Measurements from ENCODE around the gene TPBGL. TPM values are rescaled to one million over a fixed set of nuclear protein-coding genes. Genes with fewer than 3 reads are reported as not detected.

The TPBGL gene
- total and polyA plus RNA-seq, 3 experiments from 2014 or later = 0.09 to 0.23 TPM; not detected in 1

DNA sequence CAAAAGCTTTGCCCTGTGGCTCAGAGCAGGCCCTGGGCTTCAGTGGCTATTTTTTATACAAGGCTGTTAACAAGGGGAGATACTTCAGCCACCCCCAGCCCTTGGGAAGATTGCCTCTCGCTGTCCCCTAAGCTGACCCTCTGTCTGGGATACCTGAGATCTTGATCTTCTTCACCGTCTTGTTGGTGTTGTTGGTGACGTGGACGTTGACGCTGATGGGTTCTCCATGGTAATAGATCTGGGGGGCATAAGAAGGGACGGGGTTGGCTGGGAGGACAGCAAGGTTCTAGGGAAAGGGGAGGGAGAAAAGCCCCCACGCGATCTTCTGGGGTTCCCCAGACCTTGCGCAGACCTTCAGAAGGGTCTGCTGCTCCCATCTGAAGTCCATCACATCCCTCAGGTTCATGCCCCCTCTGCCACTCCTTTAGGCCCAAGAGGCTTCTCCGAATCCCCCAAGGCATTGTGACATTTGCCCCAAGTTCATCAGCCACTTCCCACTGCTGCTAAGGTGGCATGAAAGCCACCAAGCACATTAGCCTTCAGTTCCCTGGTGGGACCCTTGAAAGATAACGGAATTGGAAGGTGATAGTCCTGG lies 36.7 kb downstream of the TPBGL start:
- peaks cover 8% of the 10 kb centered on the region for H3K36me3 ChIP-seq (ENCODE audit: insufficient read depth, low read length)

DNA sequence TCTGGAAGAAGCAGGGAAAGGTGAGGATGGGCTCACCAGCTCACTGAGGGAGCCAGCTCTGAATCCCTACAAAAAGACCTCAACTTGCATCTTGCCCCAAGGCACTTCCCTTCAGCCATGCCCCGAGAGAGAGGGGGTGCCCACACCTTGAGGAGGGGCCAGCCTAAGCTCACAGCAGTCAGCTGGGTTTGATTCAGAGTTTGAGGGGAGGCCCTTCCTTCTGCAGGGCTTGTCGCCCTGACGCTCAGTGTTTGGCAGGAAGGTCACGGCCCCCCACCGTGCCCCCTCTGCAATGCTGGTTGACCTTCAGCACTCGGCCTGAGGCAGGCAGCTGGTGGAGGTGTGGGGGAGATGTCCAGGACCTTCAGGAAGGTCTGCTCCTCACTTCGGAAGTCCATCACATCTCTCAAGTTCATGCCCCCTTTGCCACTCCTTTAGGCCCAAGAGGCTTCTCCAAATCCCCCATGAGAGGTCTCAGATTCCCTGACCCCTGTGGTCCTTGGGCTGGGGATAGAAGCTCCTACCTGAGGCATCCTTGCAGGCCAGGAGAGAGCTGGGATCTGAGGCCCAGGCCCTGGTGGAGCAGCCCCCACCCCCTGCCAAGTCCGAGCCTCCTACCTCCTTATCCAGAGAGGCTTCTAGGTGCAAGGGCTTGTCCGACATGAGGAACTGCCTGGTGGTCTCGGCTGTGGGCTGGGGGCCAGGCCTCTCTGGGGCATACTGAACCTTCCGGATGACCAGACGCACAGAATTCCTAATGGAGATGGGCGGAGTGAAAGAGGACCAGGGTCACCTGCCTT lies 37.6 kb downstream of the TPBGL start:
- H3K9me3 Mint-ChIP-seq = no peaks in the 10 kb centered on the region

More for the DNA sequence above, 36.7 kb downstream of the TPBGL start:
- H3K4me1 Mint-ChIP-seq = peaks cover 51 to 64% (median 62%) of the 10 kb centered on the region in 3 donors
- H3K36me3 Mint-ChIP-seq = peaks cover 12 to 40% (median 22%) of the 10 kb centered on the region in 3 donors
- H3K27me3 Mint-ChIP-seq = no peaks in the 10 kb centered on the region
- no peaks in the 10 kb centered on the region for H3K9me3 ChIP-seq (ENCODE audit: low read length)
- DNase-seq = peak in 1 of 5 donors; percentile 21
- H3K4me3 ChIP-seq (ENCODE audit: low read length) = peak overlapping the region; percentile 21
- H3K4me1 ChIP-seq (ENCODE audit: insufficient read depth, low read length) = peaks cover 63% of the 10 kb centered on the region
- H3K27ac Mint-ChIP-seq = peak overlapping the region; percentile 89 to 98 (median 97)
- no peaks in the 10 kb centered on the region for H3K9me3 Mint-ChIP-seq
- H3K27me3 ChIP-seq (ENCODE audit: insufficient read depth, low read length, poor library complexity, severe bottlenecking) = no peaks in the 10 kb centered on the region
- H3K27ac ChIP-seq (ENCODE audit: low read depth, low read length) = peak overlapping the region; percentile 42
- H3K4me3 Mint-ChIP-seq = peak overlapping the region in 1 of 7 donors; percentile 90
- ChIA-PET POLR2A (interaction anchor here (1.3 kb wide), 1 partner anchor 123 kb away, joined by 4 read pairs; no protein-coding TSS in a partner anchor), CTCF (interaction anchor here (0.8 to 16.2 kb wide), 14 partner anchors 29 to 282 kb away, joined by 3 to 325 read pairs (median 4); partner anchors contain the start of genes ARRB1 and TPBGL)

GRCh38 chr11:75279273-75279672 lies 38.7 kb downstream of the TPBGL start:
- peak in 1 of 5 donors; percentile 16 for DNase-seq
- Histone ChIP-seq H3K36me3 (ENCODE audit: insufficient read depth, low read length) (peaks cover 5% of the 10 kb centered on the region), H3K4me3 (ENCODE audit: low read length) (no peak overlapping the region), H3K4me1 (ENCODE audit: insufficient read depth, low read length) (peaks cover 44% of the 10 kb centered on the region), H3K27me3 (ENCODE audit: insufficient read depth, low read length, poor library complexity, severe bottlenecking) (no peaks in the 10 kb centered on the region), H3K27ac (ENCODE audit: low read depth, low read length) (no peak overlapping the region), H3K9me3 (ENCODE audit: low read length) (no peaks in the 10 kb centered on the region)
- H3K9me3 Mint-ChIP-seq = no peaks in the 10 kb centered on the region
- peaks cover 12 to 46% (median 22%) of the 10 kb centered on the region in 3 donors for H3K36me3 Mint-ChIP-seq
- H3K4me1 Mint-ChIP-seq = peaks cover 38 to 46% (median 45%) of the 10 kb centered on the region in 3 donors
- CTCF ChIA-PET = interaction anchor here (0.8 to 16.2 kb wide), 27 partner anchors 8 to 256 kb away, joined by 3 to 325 read pairs (median 5); partner anchors contain the start of genes ARRB1, RPS3 and TPBGL
- no peaks in the 10 kb centered on the region for H3K27me3 Mint-ChIP-seq
- POLR2A ChIA-PET = interaction anchor here (1.5 to 1.6 kb wide), 2 partner anchors 73 to 121 kb away, joined by 5 to 6 read pairs; no protein-coding TSS in a partner anchor
- peak overlapping the region in 1 of 7 donors; percentile 48 for H3K4me3 Mint-ChIP-seq
- peak overlapping the region in 4 of 8 donors; percentile 73 to 92 (median 86) for H3K27ac Mint-ChIP-seq

More for the DNA sequence above, 37.6 kb downstream of the TPBGL start:
- no peak overlapping the region for H3K4me3 ChIP-seq (ENCODE audit: low read length)
- POLR2A ChIA-PET = interaction anchor here (1.3 kb wide), 1 partner anchor 122 kb away, joined by 4 read pairs; no protein-coding TSS in a partner anchor
- peaks cover 5% of the 10 kb centered on the region for H3K36me3 ChIP-seq (ENCODE audit: insufficient read depth, low read length)
- no peaks in the 10 kb centered on the region for H3K27me3 Mint-ChIP-seq
- peak overlapping the region; percentile 89 to 98 (median 97) for H3K27ac Mint-ChIP-seq
- H3K4me3 Mint-ChIP-seq = no peak overlapping the region
- H3K27me3 ChIP-seq (ENCODE audit: insufficient read depth, low read length, poor library complexity, severe bottlenecking) = no peaks in the 10 kb centered on the region
- no peaks in the 10 kb centered on the region for H3K9me3 ChIP-seq (ENCODE audit: low read length)
- H3K4me1 ChIP-seq (ENCODE audit: insufficient read depth, low read length) = peaks cover 54% of the 10 kb centered on the region
- CTCF ChIA-PET = interaction anchor here (1.1 to 16.2 kb wide), 6 partner anchors 10 to 254 kb away, joined by 3 to 325 read pairs (median 11); no protein-coding TSS in a partner anchor
- H3K4me1 Mint-ChIP-seq = peaks cover 46 to 56% (median 55%) of the 10 kb centered on the region in 3 donors
- H3K36me3 Mint-ChIP-seq = peaks cover 12 to 43% (median 22%) of the 10 kb centered on the region in 3 donors
- peak in 1 of 5 donors; percentile 35 for DNase-seq
- peak overlapping the region; percentile 6 for H3K27ac ChIP-seq (ENCODE audit: low read depth, low read length)

DNA sequence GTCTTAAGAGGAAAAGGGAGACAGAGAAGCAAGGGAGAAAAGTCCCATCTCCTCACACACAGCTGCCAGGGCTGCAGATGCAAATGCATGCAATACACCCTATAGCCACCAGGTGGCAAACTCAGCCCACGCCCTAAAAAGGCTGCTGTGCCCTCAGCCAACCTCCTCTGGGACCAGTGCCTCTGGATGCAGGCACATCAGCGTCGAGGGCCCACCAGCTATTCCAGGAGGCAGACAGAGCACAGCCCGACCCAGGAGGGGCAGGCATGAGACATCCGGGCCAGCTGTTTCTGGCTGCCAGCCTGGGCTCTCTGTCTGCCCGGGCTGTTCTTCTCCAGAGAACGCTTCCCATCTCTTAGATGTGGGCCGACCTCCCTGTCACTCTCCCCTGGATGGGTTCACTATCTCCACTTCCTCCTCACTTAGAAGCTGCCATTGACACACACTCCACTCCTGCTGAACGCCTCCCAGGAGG lies 39.7 kb downstream of the TPBGL start:
- Mint-ChIP-seq H3K4me3 (peak overlapping the region in 1 of 7 donors; percentile 29), H3K9me3 (no peaks in the 10 kb centered on the region), H3K36me3 (peaks cover 12 to 52% (median 21%) of the 10 kb centered on the region in 3 donors), H3K27me3 (no peaks in the 10 kb centered on the region), H3K4me1 (peaks cover 36 to 42% (median 42%) of the 10 kb centered on the region in 3 donors), H3K27ac (peak overlapping the region in 7 of 8 donors; percentile 71 to 84 (median 80))
- no peaks in the 10 kb centered on the region for H3K27me3 ChIP-seq (ENCODE audit: insufficient read depth, low read length, poor library complexity, severe bottlenecking)
- DNase-seq = peak; percentile 51 to 78 (median 60)
- H3K4me3 ChIP-seq (ENCODE audit: low read length) = no peak overlapping the region
- ChIA-PET POLR2A (interaction anchor here (1.5 to 1.6 kb wide), 2 partner anchors 72 to 120 kb away, joined by 5 to 6 read pairs; no protein-coding TSS in a partner anchor), CTCF (interaction anchor here (0.7 to 16.2 kb wide), 36 partner anchors 8 to 257 kb away, joined by 3 to 325 read pairs (median 4); partner anchors contain the start of genes ARRB1, RPS3 and TPBGL)
- peaks cover 35% of the 10 kb centered on the region for H3K4me1 ChIP-seq (ENCODE audit: insufficient read depth, low read length)
- H3K27ac ChIP-seq (ENCODE audit: low read depth, low read length) = no peak overlapping the region
- peaks cover 5% of the 10 kb centered on the region for H3K36me3 ChIP-seq (ENCODE audit: insufficient read depth, low read length)
- no peaks in the 10 kb centered on the region for H3K9me3 ChIP-seq (ENCODE audit: low read length)

GRCh38 chr11:75280770-75281468 lies 40.3 kb downstream of the TPBGL start:
- peak in 1 of 5 donors; percentile 26 for DNase-seq
- Mint-ChIP-seq H3K9me3 (no peaks in the 10 kb centered on the region), H3K4me3 (no peak overlapping the region), H3K27ac (peak overlapping the region in 6 of 8 donors; percentile 37 to 93 (median 76)), H3K4me1 (peaks cover 30 to 36% (median 35%) of the 10 kb centered on the region in 3 donors), H3K36me3 (peaks cover 10 to 50% (median 17%) of the 10 kb centered on the region in 3 donors), H3K27me3 (no peaks in the 10 kb centered on the region)
- no peaks in the 10 kb centered on the region for H3K9me3 ChIP-seq (ENCODE audit: low read length)
- POLR2A ChIA-PET = interaction anchor here (0.8 to 1.6 kb wide), 3 partner anchors 71 to 230 kb away, joined by 3 to 6 read pairs (median 5); no protein-coding TSS in a partner anchor
- H3K4me3 ChIP-seq (ENCODE audit: low read length) = no peak overlapping the region
- H3K36me3 ChIP-seq (ENCODE audit: insufficient read depth, low read length) = peaks cover 5% of the 10 kb centered on the region
- CTCF ChIA-PET = interaction anchor here (0.7 to 16.2 kb wide), 22 partner anchors 7 to 248 kb away, joined by 3 to 325 read pairs (median 4); partner anchors contain the start of genes ARRB1, RPS3 and TPBGL
- H3K4me1 ChIP-seq (ENCODE audit: insufficient read depth, low read length) = peaks cover 31% of the 10 kb centered on the region
- no peaks in the 10 kb centered on the region for H3K27me3 ChIP-seq (ENCODE audit: insufficient read depth, low read length, poor library complexity, severe bottlenecking)
- no peak overlapping the region for H3K27ac ChIP-seq (ENCODE audit: low read depth, low read length)

GRCh38 chr11:75281469-75282095 lies 41.0 kb downstream of the TPBGL start:
- Histone ChIP-seq H3K4me1 (ENCODE audit: insufficient read depth, low read length) (peaks cover 24% of the 10 kb centered on the region), H3K4me3 (ENCODE audit: low read length) (no peak overlapping the region), H3K9me3 (ENCODE audit: low read length) (no peaks in the 10 kb centered on the region), H3K27me3 (ENCODE audit: insufficient read depth, low read length, poor library complexity, severe bottlenecking) (no peaks in the 10 kb centered on the region), H3K36me3 (ENCODE audit: insufficient read depth, low read length) (peaks cover 5% of the 10 kb centered on the region), H3K27ac (ENCODE audit: low read depth, low read length) (no peak overlapping the region)
- no peaks in the 10 kb centered on the region for H3K9me3 Mint-ChIP-seq
- no peaks in the 10 kb centered on the region for H3K27me3 Mint-ChIP-seq
- H3K4me3 Mint-ChIP-seq = no peak overlapping the region
- peaks cover 10 to 51% (median 17%) of the 10 kb centered on the region in 3 donors for H3K36me3 Mint-ChIP-seq
- peaks cover 23 to 29% (median 29%) of the 10 kb centered on the region in 3 donors for H3K4me1 Mint-ChIP-seq
- DNase-seq = no peak
- ChIA-PET CTCF (interaction anchor here (0.8 to 16.2 kb wide), 5 partner anchors 10 to 247 kb away, joined by 3 to 325 read pairs (median 38); no protein-coding TSS in a partner anchor), POLR2A (interaction anchor here (0.8 kb wide), 1 partner anchor 229 kb away, joined by 3 read pairs; no protein-coding TSS in a partner anchor)
- peak overlapping the region in 2 of 8 donors; percentile 19 to 88 for H3K27ac Mint-ChIP-seq

Data from CD8-positive, alpha-beta memory T cell (primary cell).